GM21576 (cell line): ENCODE data around the gene PRKRA.
"Not testable (repeated sequence)": the region's sequence is repeated elsewhere in the genome, so short reads cannot be mapped to it uniquely, and the experiment has no call there.

Experiments used
- ATAC-seq: cut with Tn5 transposase; IDR thresholded peaks from one replicate; pipeline ENCODE4 v1.9.1; 2021; ENCODE audit warnings: mild to moderate bottlenecking, moderate library complexity; ENCODE audit not compliant: unreplicated experiment

PRKRA gene

DNA sequence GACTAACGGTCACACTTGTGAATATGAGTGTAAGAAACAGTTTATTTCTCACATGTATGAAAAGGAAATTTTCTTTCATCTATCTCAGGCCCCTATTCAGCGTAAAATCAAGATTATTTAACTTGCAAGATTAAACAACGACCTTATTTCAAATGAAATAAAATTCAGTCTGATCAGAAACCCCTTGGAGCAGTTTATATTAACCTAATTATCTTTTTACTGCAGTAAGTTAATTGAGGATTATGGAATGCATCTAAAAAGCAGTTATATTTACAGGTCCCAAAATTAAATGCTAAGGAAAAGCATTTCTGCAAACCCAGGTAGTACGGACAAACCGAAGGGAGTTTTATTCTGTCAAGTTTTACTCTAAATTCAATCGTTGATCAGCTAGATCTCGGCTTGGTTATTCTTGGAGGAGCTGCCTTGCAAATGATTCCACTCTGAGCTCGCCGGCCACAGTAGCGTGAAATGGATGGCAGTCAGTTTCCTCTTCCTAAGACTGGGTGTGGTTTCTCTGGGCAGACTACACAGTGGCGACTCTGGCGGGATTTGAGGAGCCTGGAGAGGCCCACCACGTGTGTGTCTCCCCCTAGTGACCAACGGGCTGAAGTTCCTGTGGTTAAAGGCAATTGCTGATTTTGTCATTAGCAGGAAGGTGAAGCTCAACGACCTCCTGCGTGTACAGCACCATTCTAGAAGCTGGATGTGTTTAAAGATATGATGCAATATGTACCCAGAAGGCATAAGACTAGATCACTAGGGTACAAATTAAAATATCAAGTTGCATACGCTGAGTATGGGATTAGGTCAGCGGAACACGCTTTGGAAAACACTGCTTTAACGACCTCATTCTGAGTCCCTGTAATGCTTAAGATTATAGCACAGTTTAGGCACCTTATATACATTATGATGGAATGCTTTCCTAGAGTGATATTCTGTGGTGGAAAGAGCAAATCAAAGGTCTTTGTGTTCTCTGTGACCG is 36.4 kb downstream of the PRKRA start:
- ATAC-seq = peak; percentile 86

DNA sequence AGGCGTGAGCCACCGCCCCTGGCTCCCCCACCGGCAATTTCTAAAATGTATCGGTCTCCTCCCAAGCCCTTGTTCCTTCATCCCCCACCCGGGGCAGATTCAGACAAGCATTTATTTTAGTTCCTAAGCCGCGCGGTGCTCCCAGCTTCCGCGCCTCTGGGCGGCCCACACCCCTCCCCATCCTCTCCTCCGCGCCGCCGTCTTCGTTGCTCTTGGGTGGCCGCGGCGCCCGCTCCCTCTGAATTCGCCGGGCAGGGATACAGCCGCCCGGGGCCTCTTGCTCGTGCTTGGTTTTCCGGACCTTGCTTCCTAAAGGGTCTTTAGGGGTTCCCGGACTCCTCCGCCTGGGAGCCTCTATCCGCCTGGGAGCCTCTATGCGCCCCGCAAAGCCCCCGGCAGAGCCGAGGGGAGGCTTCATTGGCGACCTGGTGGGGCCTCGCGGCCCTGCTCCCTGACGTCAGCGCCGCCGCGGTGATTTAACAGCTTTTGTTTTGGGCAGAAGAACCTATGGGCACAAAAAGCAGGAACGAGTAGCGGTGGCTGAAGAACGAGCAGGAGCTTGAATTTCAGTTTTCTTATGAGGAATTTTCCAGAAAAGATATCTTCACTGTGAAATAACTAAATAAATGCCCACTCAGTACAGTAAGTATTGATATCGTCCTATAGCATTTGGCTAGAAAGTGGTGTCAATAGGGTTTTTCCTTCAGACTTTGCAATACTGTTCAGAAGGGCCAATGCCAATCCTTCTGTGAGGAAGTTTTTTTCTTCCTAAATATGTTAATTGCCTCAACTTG is 37.3 kb downstream of the PRKRA start:
- peak; percentile 68 for ATAC-seq

GRCh38 chr2:178412453-178412852 is 38.5 kb downstream of the PRKRA start:
- ATAC-seq = not testable (repeated sequence)

- no peak for ATAC-seq
These were observed 38.9 kb downstream of the PRKRA start for GRCh38 chr2:178412047-178412446.

DNA sequence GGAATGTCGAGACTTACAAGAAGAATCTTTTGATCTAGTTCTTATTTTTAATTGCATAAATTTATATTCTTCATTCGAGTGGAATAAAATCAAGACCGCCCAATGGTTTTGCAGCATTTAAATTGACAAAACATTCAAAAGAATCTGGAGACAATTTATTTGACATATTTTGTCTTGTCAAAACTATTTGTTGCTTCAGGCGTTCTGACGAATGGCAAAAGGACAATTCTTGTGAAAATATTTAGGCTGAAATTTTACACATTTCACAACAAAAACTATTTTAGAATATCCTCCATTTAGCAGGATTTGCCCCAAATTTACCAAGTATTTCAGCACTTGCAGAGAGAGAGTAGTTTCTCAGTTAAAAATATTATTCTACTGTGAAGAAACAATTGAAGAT is 41.7 kb downstream of the PRKRA start:
- ATAC-seq = no peak

- peak; percentile 99 for ATAC-seq
These were observed 46.6 kb downstream of the PRKRA start for GRCh38 chr2:178404368-178404767.

DNA sequence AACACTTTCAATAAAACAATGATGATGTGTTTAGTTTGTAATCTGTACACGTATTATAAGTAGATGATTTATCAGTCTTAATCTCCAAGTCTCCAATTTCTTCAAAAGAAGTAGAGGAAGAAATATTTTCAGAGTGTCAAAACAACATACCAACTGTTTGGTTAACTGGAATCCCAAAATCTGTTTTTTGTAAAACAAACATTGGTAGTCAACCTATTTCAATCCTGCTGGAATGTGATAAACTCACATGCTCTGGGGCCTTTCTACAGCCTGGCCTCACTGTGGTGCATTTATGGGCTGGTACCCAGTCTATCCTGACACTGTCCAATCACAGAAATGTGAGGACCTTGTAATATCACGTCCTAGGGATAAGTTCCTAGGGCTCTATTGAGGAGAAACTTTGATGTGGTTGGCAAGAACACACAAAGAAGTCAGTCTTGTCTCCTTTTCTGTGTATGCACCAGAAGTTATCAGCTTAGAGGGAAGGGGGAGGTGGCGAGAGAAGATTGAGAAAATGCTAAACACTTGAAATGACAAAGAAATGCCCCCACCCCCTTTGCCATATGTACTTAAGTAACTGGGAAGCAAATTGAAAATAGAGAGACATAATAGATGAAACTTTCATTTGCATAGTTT is 47.2 kb downstream of the PRKRA start:
- peak; percentile 36 for ATAC-seq

GRCh38 chr2:178401994-178402437 is 49.0 kb downstream of the PRKRA start:
- no peak for ATAC-seq

- peak; percentile 95 for ATAC-seq
These were observed 53.9 kb downstream of the PRKRA start for GRCh38 chr2:178397002-178397605.

DNA sequence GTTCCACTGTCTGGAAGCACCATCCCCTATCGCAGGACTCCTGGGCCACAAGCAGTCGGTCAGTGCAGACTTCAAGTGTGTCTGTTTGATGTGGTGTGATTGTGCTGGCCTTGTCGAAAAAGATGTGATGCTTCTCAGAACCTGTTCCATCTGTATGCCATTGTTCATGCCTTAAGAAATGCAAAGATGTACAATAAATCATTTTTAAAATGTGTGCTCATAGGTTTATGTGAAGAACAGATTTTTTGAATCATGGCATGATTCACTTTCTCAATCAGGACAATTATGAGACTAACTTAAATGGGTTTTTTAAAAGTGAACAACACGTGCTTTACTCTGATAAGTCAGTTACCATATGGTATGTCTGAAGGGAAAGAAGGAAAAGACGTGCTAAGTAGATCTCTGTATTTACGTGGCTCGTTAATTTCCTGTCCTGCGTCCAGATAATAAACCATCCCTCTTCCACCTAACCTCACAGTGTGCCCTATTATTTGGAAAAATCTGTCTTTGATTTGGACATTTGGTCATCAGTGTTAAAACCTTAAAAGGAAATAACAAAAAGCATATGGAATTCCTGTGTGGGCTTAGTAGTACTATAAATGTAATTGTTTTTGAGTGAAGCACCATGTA is 54.9 kb downstream of the PRKRA start:
- no peak for ATAC-seq

- no peak for ATAC-seq
These were observed 55.7 kb downstream of the PRKRA start for GRCh38 chr2:178395295-178395694.

DNA sequence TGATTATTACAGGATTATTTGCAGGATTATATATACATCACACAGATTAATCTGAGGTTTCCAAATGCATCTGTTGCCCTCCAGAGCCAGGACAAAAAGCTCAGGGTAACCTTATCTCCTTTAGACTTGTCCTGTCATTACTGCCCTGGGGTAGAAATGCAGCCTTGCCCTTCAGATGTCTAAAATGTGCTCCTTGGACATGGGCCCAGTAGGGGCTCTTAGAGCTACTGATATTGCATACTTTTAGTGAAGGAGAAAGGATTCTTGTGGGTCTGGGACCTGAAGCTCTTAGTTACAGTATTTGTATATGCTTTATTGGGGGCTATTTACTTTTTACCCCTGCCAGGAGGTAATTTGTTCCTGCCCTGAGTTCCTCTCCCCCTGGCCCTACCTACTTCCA is 56.1 kb downstream of the PRKRA start:
- no peak for ATAC-seq

- no peak for ATAC-seq
These were observed 58.8 kb downstream of the PRKRA start for GRCh38 chr2:178392215-178392614.

GRCh38 chr2:178391701-178392100 is 59.3 kb downstream of the PRKRA start:
- ATAC-seq = no peak

DNA sequence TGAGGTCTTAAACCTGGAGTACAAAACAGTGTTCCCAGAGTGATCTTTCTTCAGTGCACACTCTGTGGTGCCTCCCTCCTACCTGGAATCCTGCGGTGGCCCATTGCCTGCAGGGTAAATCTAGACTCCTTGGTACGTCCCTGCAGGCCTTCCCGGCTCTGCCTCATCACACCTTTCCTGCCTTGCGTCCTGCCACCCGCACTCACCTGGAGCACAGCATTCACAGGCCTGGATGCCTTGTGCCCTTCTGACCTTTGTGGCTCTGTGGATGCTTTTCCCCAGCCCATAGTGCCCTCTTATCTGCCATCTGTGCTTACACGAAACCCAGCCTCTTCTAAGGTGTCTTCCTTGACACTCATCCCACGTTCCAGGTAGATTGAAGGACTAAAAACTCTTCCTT is 62.7 kb downstream of the PRKRA start:
- ATAC-seq = no peak

DNA sequence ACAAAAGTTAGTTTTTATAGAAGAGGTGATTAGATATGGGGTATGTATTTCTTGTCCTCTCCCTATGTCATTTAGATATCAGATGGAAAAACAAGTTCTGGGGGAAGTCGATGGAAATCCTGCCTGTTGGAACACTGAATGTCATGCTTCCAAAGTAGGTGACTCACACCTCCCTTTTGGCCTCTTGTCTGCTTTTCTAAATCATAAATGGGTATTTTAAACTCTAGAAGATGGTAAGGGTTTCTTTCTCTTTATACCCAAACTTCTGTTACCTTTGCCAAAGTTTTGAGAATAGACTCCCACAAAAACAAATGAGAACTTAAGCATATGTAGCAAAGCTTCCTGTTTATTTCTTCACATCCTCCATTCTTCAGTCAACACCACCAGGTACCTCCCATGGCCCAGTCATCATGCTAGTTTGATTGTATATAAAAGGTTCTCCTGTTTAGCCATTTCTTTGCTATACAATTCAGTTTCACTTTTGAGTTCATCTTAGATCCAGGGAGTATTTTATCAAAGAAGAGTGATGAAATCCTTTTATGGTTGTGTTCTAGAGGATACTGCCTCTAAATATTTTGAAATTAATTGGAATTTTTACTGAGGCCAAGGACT is 63.9 kb downstream of the PRKRA start:
- ATAC-seq = no peak

DNA sequence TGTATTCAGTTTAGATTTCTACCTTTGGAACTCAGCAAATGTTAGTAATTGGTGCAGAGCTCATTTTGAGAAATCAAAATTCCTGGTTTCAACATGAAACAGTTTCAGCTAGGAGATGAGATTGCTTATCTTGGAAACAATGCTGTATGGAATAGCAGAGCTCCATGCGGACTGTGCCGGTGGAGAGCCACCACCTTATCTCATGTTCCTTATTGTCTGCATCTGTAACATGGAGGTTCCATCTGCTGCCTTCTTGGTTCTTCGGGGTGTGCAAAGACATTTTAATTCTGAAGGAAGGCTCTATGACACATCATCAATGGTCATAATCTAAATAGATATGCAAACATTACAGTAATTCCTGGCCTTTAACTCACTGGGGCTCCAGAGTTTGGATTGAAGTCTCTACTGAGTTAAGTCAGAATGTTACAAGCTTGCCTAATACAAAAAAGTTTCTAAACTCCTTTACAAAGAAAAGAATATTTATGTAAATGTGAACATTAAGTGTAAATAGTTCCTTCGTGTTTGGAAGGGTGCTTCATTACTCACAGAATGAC is 65.3 kb downstream of the PRKRA start:
- no peak for ATAC-seq

DNA sequence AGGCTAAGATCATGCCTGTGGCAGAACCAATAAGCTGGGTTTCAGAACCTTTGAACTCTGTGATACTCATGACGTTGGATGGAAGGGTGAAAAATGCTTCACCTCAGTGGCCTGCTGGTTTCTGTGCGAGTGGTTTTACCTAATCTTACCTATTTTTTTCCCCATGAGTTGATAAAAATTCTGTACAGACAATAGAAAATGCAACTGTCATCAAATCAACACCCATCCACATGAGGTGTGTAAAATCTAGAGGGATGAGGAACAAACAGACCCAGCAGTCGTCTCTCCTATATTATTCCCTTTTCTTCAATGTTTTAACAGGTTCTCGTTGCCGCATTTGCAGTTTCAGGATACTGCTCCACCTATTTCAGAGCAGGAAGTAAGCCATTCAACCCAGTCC is 67.3 kb downstream of the PRKRA start:
- ATAC-seq = no peak
